Stimulated activated CD4-positive, alpha-beta T cell treated with anti-CD3 and anti-CD28 coated beads, Interleukin-12 subunit alpha, Interleukin-12 subunit beta, amount 100 ng/mL, for 48 hours (primary cell): ENCODE data around the gene MACROD2.
A peak's percentile ranks its signal among the peaks of the same experiment; 100 is the strongest.
"Not testable (repeated sequence)": the region's sequence is repeated elsewhere in the genome, so short reads cannot be mapped to it uniquely, and the experiment has no call there.

ENCODE experiments used
- DNase-seq, 3 donors: peaks; one replicate each; pipeline ENCODE4 v3.0.0-alpha.2; 2020; ENCODE audit warnings: low read depth in 2 of 3, low spot score in 1 of 3

MACROD2 gene

GRCh38 chr20:13995086-13995665 lies at the start of gene MACROD2:
Gene MACROD2 (plus strand): TSS chr20:13995516.
- DNase-seq, result peak; percentile 6 to 21 (median 20)

- DNase-seq, result no peak
Observed at GRCh38 chr20:13947719-13948118, 47.6 kb upstream of the MACROD2 start.

GRCh38 chr20:13953227-13953626 lies 42.1 kb upstream of the MACROD2 start:
- no peak for DNase-seq

GRCh38 chr20:13960119-13960518 lies 35.2 kb upstream of the MACROD2 start:
- no peak for DNase-seq

- no peak for DNase-seq
Observed at GRCh38 chr20:13960525-13960924, 34.8 kb upstream of the MACROD2 start.

GRCh38 chr20:13984211-13984610 lies 11.1 kb upstream of the MACROD2 start:
- no peak for DNase-seq

GRCh38 chr20:13990465-13990864 lies 4.9 kb upstream of the MACROD2 start, which contains the start of gene SEL1L2:
Gene SEL1L2 (minus strand): TSS chr20:13990614. CDS start chr20:13990534, 80 bp downstream.
- no peak for DNase-seq

GRCh38 chr20:13991311-13991710 lies 4.0 kb upstream of the MACROD2 start:
- DNase-seq, result no peak

GRCh38 chr20:13991955-13992354 lies 3.4 kb upstream of the MACROD2 start:
- DNase-seq, result not testable (repeated sequence)

GRCh38 chr20:13995841-13996240 lies 525 bp downstream of the MACROD2 start:
- DNase-seq, result no peak

- DNase-seq, result no peak
Observed at GRCh38 chr20:13996265-13996664, 949 bp downstream of the MACROD2 start.

GRCh38 chr20:14000917-14001316 lies 5.6 kb downstream of the MACROD2 start:
- DNase-seq, result no peak

GRCh38 chr20:14005996-14006395 lies 10.7 kb downstream of the MACROD2 start:
- DNase-seq, result no peak

- no peak for DNase-seq
Observed at GRCh38 chr20:14009208-14009607, 13.9 kb downstream of the MACROD2 start.

GRCh38 chr20:14012671-14013070 lies 17.4 kb downstream of the MACROD2 start:
- no peak for DNase-seq

GRCh38 chr20:14030991-14031390 lies 35.7 kb downstream of the MACROD2 start:
- no peak for DNase-seq

GRCh38 chr20:14033310-14033709 lies 38.0 kb downstream of the MACROD2 start:
- no peak for DNase-seq

GRCh38 chr20:14036567-14036966 lies 41.3 kb downstream of the MACROD2 start:
- DNase-seq, result no peak

- DNase-seq, result not testable (repeated sequence)
Observed at GRCh38 chr20:14044712-14045276, 49.5 kb downstream of the MACROD2 start.

GRCh38 chr20:14046534-14046933 lies 51.2 kb downstream of the MACROD2 start:
- DNase-seq, result no peak

GRCh38 chr20:14049111-14049510 lies 53.8 kb downstream of the MACROD2 start:
- DNase-seq, result no peak

GRCh38 chr20:14051454-14051853 lies 56.1 kb downstream of the MACROD2 start:
- no peak for DNase-seq

- peak in 1 of 3 donors; percentile 15 for DNase-seq
Observed at GRCh38 chr20:14055127-14055742, 59.9 kb downstream of the MACROD2 start.
